Measurements from ENCODE around the gene AFAP1L2. TPM values are rescaled to one million over a fixed set of nuclear protein-coding genes. Genes with fewer than 3 reads are reported as not detected.
A peak's percentile ranks its signal among the peaks of the same experiment; 100 is the strongest.
"Not testable (repeated sequence)": the region's sequence is repeated elsewhere in the genome, so short reads cannot be mapped to it uniquely, and the experiment has no call there.

Gene AFAP1L2
- total RNA-seq, 1 donor from 2014 or later: 0.45 TPM

GRCh38 chr10:114363745-114364454, 40.4 kb downstream of the AFAP1L2 start:
- no peak for DNase-seq (ENCODE audit: low read depth)

- DNase-seq (ENCODE audit: low read depth): no peak
Measured at GRCh38 chr10:114362826-114363355, 41.4 kb downstream of the AFAP1L2 start.

- no peak for DNase-seq (ENCODE audit: low read depth)
Measured at GRCh38 chr10:114359953-114360345, 44.4 kb downstream of the AFAP1L2 start.

GRCh38 chr10:114359041-114359952, 45.0 kb downstream of the AFAP1L2 start:
- peak; percentile 55 for DNase-seq (ENCODE audit: low read depth)

GRCh38 chr10:114357515-114357996, 46.7 kb downstream of the AFAP1L2 start:
- no peak for DNase-seq (ENCODE audit: low read depth)

- peak; percentile 68 for DNase-seq (ENCODE audit: low read depth)
Measured at GRCh38 chr10:114356751-114357514, 47.4 kb downstream of the AFAP1L2 start.

- DNase-seq (ENCODE audit: low read depth): no peak
Measured at GRCh38 chr10:114356126-114356525, 48.2 kb downstream of the AFAP1L2 start.

- DNase-seq (ENCODE audit: low read depth): no peak
Measured at GRCh38 chr10:114353383-114353782, 50.9 kb downstream of the AFAP1L2 start.

GRCh38 chr10:114352653-114353298, 51.5 kb downstream of the AFAP1L2 start:
- no peak for DNase-seq (ENCODE audit: low read depth)

- no peak for DNase-seq (ENCODE audit: low read depth)
Measured at GRCh38 chr10:114350751-114351150, 53.6 kb downstream of the AFAP1L2 start.

- DNase-seq (ENCODE audit: low read depth): no peak
Measured at GRCh38 chr10:114349522-114350215, 54.6 kb downstream of the AFAP1L2 start.

- DNase-seq (ENCODE audit: low read depth): not testable (repeated sequence)
Measured at GRCh38 chr10:114349071-114349470, 55.2 kb downstream of the AFAP1L2 start.

- DNase-seq (ENCODE audit: low read depth): no peak
Measured at GRCh38 chr10:114347791-114348190, 56.5 kb downstream of the AFAP1L2 start.

- DNase-seq (ENCODE audit: low read depth): no peak
Measured at GRCh38 chr10:114347241-114347640, 57.1 kb downstream of the AFAP1L2 start.

- DNase-seq (ENCODE audit: low read depth): no peak
Measured at GRCh38 chr10:114346176-114347031, 57.9 kb downstream of the AFAP1L2 start.

GRCh38 chr10:114345701-114346100, 58.6 kb downstream of the AFAP1L2 start:
- DNase-seq (ENCODE audit: low read depth): no peak

- DNase-seq (ENCODE audit: low read depth): no peak
Measured at GRCh38 chr10:114343623-114344505, 60.4 kb downstream of the AFAP1L2 start.

- DNase-seq (ENCODE audit: low read depth): no peak
Measured at GRCh38 chr10:114342976-114343375, 61.3 kb downstream of the AFAP1L2 start.
